Measurements from ENCODE around the gene SLC52A3. TPM values are rescaled to one million over a fixed set of nuclear protein-coding genes. Genes with fewer than 3 reads are reported as not detected.

The SLC52A3 gene
- total RNA-seq (not detected in 2 replicates), polyA plus RNA-seq (not detected in 2 replicates), polyA minus RNA-seq (not detected in 2 replicates), Bru-seq, nascent RNA (not detected), BruChase-seq, experiment 1, labeled RNA remaining after a 6-hour chase (not detected), BruChase-seq, experiment 2, labeled RNA remaining after a 2-hour chase (not detected)
- not detected in 2 replicates for polyA plus RNA-seq (2011; cell fraction: cytosol; rRNA removed)
- polyA plus RNA-seq (2011; cell fraction: nucleus; rRNA removed): not detected in 2 replicates
- polyA plus RNA-seq (2012): not detected in 2 replicates
- 0.61 TPM for polyA minus RNA-seq (2011; cell fraction: cytosol; rRNA and poly(A)+ RNA removed)
- polyA minus RNA-seq (2011; cell fraction: nucleus; rRNA and poly(A)+ RNA removed): not detected in 2 replicates
- long read RNA-seq: 0 reads

GRCh38 chr20:768426-768978, at the start of gene SLC52A3:
SLC52A3 (minus strand) TSS chr20:768500; CDS start chr20:765774, 2,726 bp downstream.
- Histone ChIP-seq H4K20me1 (replicated peaks; ENCODE audit: control insufficient read depth, extremely low read depth, insufficient read depth, low read length) (no peaks in the 10 kb centered on the region), H3K4me3 (replicated peaks in 1 of 3; ENCODE audit: insufficient read depth in 1 of 3, low read depth in 1 of 3, low read length in 3 of 3) (no peak within 1 kb of the TSS), H3K27me3 (ENCODE audit: control insufficient read depth in 2 of 2, insufficient read depth in 2 of 2, low read length in 2 of 2) (peaks cover 0 to 4% of the 10 kb centered on the region in 2 experiments), H3K79me2 (ENCODE audit: control insufficient read depth, insufficient read depth, low read length) (no peaks in the 10 kb centered on the region), H3K9me1 (replicated peaks; ENCODE audit: control insufficient read depth, extremely low read depth, insufficient read depth, low read length) (no peaks in the 10 kb centered on the region), H3K9ac (replicated peaks; ENCODE audit: extremely low read depth, insufficient read depth, low read length) (no peak within 1 kb of the TSS), H3K36me3 (ENCODE audit: control insufficient read depth in 2 of 2, extremely low read depth in 1 of 2, insufficient read depth in 2 of 2, low read length in 2 of 2) (no peaks in the 10 kb centered on the region), H3K27ac (ENCODE audit: insufficient read depth, low read depth, low read length) (no peak within 1 kb of the TSS), H3K4me1 (ENCODE audit: control insufficient read depth, extremely low read depth, insufficient read depth, low read length) (no peaks in the 10 kb centered on the region), H3K4me2 (ENCODE audit: insufficient read depth, low read length) (no peak within 1 kb of the TSS), H2AFZ (ENCODE audit: low read depth, low read length) (no peak within 1 kb of the TSS), H3K9me3 (replicated peaks; ENCODE audit: control insufficient read depth, insufficient read depth, low read length) (no peaks in the 10 kb centered on the region)
- FAIRE-seq (no peak), DNase-seq (ENCODE audit: low read depth, low spot score) (no peak)
- CTCF ChIA-PET: interaction anchor here (0.8 to 2.3 kb wide), 3 partner anchors 9 to 50 kb away, joined by 3 to 7 read pairs (median 4); no protein-coding TSS in a partner anchor
- POLR2A ChIA-PET: no interaction called here
- BruUV-seq (replicated peaks): no TSS peak
- intact Hi-C loops (cut with micrococcal nuclease) (no loop called here), dilution Hi-C loops (cut with MboI; ENCODE audit: extremely low pct_ligation_motif_present, low sequenced_read_pairs) (no loop called here)
- TF ChIP-seq EZH2 (IDR thresholded peaks at IDR 0.05; ENCODE audit: borderline replicate concordance, low read depth, low read length, severe bottlenecking) (no peak), MYC (IDR thresholded peaks at IDR 0.05; ENCODE audit: low read depth, low read length) (no peak), JUN (IDR thresholded peaks at IDR 0.05; ENCODE audit: borderline replicate concordance, insufficient read depth, insufficient read length, low read depth) (no peak), MAX (IDR thresholded peaks at IDR 0.05; ENCODE audit: insufficient read depth, insufficient read length) (no peak), GATA2 (IDR thresholded peaks at IDR 0.05; ENCODE audit: insufficient read depth, insufficient read length, low read depth, low read length) (no peak), POLR2A (IDR thresholded peaks at IDR 0.05; ENCODE audit: low read depth, low read length) (no peak), CTCF (IDR thresholded peaks at IDR 0.05; ENCODE audit: extremely low read depth in 1 of 2, insufficient read depth in 1 of 2, low read depth in 1 of 2, low read length in 2 of 2) (no peak), FOS (IDR thresholded peaks at IDR 0.05; ENCODE audit: borderline replicate concordance, insufficient read depth, low read length) (no peak), POLR2AphosphoS5 (IDR thresholded peaks at IDR 0.05; ENCODE audit: insufficient read depth, low read depth, low read length) (no peak)
